Epithelial cell of esophagus (primary cell): ENCODE data around the gene DEPDC5.
A peak's percentile ranks its signal among the peaks of the same experiment; 100 is the strongest.

ENCODE experiments used
- DNase-seq: peaks from one replicate; pipeline ENCODE4 v3.0.0; 2010; ENCODE audit warnings: low read depth
- H3K4me3 ChIP-seq: 2 replicates; pipeline ENCODE4 v1.5.1; 2011; ENCODE audit warnings: mild to moderate bottlenecking, low read length, control low read depth
- TF ChIP-seq, protein P1 (sequence below): IDR thresholded peaks from 2 replicates; pipeline ENCODE4 v1.5.1; 2011; ENCODE audit warnings: low read depth, mild to moderate bottlenecking, low read length, control low read depth, inconsistent platforms; ENCODE audit not compliant: insufficient read depth; ENCODE audit errors: missing control alignments

Gene DEPDC5

GRCh38 chr22:31942091-31942490, 188.3 kb downstream of the DEPDC5 start:
- TF ChIP-seq, protein P1, sequence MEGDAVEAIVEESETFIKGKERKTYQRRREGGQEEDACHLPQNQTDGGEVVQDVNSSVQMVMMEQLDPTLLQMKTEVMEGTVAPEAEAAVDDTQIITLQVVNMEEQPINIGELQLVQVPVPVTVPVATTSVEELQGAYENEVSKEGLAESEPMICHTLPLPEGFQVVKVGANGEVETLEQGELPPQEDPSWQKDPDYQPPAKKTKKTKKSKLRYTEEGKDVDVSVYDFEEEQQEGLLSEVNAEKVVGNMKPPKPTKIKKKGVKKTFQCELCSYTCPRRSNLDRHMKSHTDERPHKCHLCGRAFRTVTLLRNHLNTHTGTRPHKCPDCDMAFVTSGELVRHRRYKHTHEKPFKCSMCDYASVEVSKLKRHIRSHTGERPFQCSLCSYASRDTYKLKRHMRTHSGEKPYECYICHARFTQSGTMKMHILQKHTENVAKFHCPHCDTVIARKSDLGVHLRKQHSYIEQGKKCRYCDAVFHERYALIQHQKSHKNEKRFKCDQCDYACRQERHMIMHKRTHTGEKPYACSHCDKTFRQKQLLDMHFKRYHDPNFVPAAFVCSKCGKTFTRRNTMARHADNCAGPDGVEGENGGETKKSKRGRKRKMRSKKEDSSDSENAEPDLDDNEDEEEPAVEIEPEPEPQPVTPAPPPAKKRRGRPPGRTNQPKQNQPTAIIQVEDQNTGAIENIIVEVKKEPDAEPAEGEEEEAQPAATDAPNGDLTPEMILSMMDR = no peak
- H3K4me3 ChIP-seq = no peak overlapping the region
- DNase-seq = no peak

GRCh38 chr22:31943206-31943977, 189.6 kb downstream of the DEPDC5 start:
- TF ChIP-seq, protein P1 = no peak
- H3K4me3 ChIP-seq = peak overlapping the region; percentile 55
- no peak for DNase-seq

GRCh38 chr22:31943978-31944699, 190.3 kb downstream of the DEPDC5 start, which contains the start of gene YWHAH:
Gene YWHAH, plus strand, starts transcription at chr22:31944535. Its CDS starts 199 bp downstream, at chr22:31944734.
- peak within 1 kb of the TSS; percentile 84 for H3K4me3 ChIP-seq
- peak; percentile 93 for DNase-seq
- TF ChIP-seq, protein P1 = no peak

GRCh38 chr22:31944700-31945442, 191.1 kb downstream of the DEPDC5 start:
- no peak for DNase-seq
- TF ChIP-seq, protein P1 = no peak
- peak overlapping the region; percentile 84 for H3K4me3 ChIP-seq

- peak overlapping the region; percentile 84 for H3K4me3 ChIP-seq
- DNase-seq = no peak
- TF ChIP-seq, protein P1 = no peak
Observed at GRCh38 chr22:31945443-31945855, 191.6 kb downstream of the DEPDC5 start.

- no peak for DNase-seq
- TF ChIP-seq, protein P1 = no peak
- H3K4me3 ChIP-seq = peak overlapping the region; percentile 84
Observed at GRCh38 chr22:31945971-31946680, 192.3 kb downstream of the DEPDC5 start.
